Esophagus squamous epithelium (tissue), 5 donors: ENCODE data around the gene THEM5. TPM values are rescaled to one million over a fixed set of nuclear protein-coding genes. Genes with fewer than 3 reads are reported as not detected.

Experiments used
- DNase-seq: peaks from one replicate; lab custom pipeline; 2025; lab: John Stamatoyannopoulos, UW
- H3K27ac ChIP-seq, 4 donors: fragments of 200-600 bp; sonication (generic); one replicate each; pipeline ENCODE4 v1.5.1; 2016 to 2019; ENCODE audit warnings: mild to moderate bottlenecking in 1 of 4
- H3K27me3 ChIP-seq, 4 donors: fragments of 200-600 bp; sonication (generic); 1 replicate in 3 of 4; 2 replicates in 1 of 4; pipeline versions ENCODE4 v1.5.1 to v1.6.0; 2017 to 2021; ENCODE audit warnings: antibody characterized with exemption in 1 of 4
- H3K36me3 ChIP-seq, 3 donors: fragments of 200-600 bp; sonication (generic); one replicate each; pipeline ENCODE4 v1.5.1; 2016 to 2019
- H3K4me1 ChIP-seq, 3 donors: fragments of 200-600 bp; sonication (generic); one replicate each; pipeline ENCODE4 v1.5.1; 2017 to 2019
- H3K4me3 ChIP-seq, 4 donors: fragments of 200-600 bp; sonication (generic); 1 replicate in 3 of 4; 2 replicates in 1 of 4; pipeline ENCODE4 v1.5.1; 2016 to 2019; ENCODE audit warnings: mild to moderate bottlenecking in 2 of 4, moderate library complexity in 1 of 4
- H3K9me3 ChIP-seq, 3 donors: fragments of 200-600 bp; sonication (generic); one replicate each; pipeline ENCODE4 v1.5.1; 2016 to 2019
- CTCF ChIP-seq, 6 experiments: fragments of 450-650 bp in 4 of 6; fragments of 200-600 bp in 2 of 6; sonication (generic) in 2 of 6; IDR thresholded peaks; one replicate each; pipeline ENCODE4 v1.5.1; 2016 to 2019; ENCODE audit warnings: antibody characterized with exemption in 6 of 6, mild to moderate bottlenecking in 4 of 6, moderate library complexity in 4 of 6
- POLR2A ChIP-seq, 4 donors: fragments of 450-650 bp; IDR thresholded peaks; one replicate each; pipeline ENCODE4 v1.6.1; 2017; ENCODE audit warnings: antibody characterized with exemption in 4 of 4, mild to moderate bottlenecking in 4 of 4, moderate library complexity in 3 of 4
- WGBS, 2 donors: methylation state at CpG; one replicate each; pipeline ENCODE4 v1.1.5; 2018; 5-methylcytosine and 5-hydroxymethylcytosine counted together
- intact Hi-C: fragments of 100-400 bp; cut with DNase I; formaldehyde crosslinking; loops from one replicate; pipeline ENCODE4 v1.15.0; 2022
- total RNA-seq, 4 donors: library from RNA; depleted of rRNA; stranded (reverse); fragments of >200 nt; gene quantifications; one replicate each; pipeline ENCODE4 v1.1.0, GENCODE V29; 2016
- donor health status: DM: yes; HTN: yes; CAD: no.

THEM5 gene
- total RNA-seq, 4 donors from 2014 or later = 0.76 to 1.7 TPM; not detected in 2

- H3K36me3 ChIP-seq = peaks cover 0 to 5% (median 0%) of the 10 kb centered on the region in 3 donors
- peaks cover 0 to 32% (median 0%) of the 10 kb centered on the region in 4 donors for H3K27me3 ChIP-seq
- DNase-seq = no peak
- H3K27ac ChIP-seq = no peak overlapping the region
- peaks cover 0 to 9% (median 0%) of the 10 kb centered on the region in 3 donors for H3K4me1 ChIP-seq
- WGBS, 2 donors = 79 to 86% methylated on average over 3 to 4 of the region's 5 CpGs
- intact Hi-C loops = no loop called here
- H3K4me3 ChIP-seq = no peak overlapping the region
- no peaks in the 10 kb centered on the region for H3K9me3 ChIP-seq
- TF ChIP-seq CTCF (IDR thresholded peaks at IDR 0.05) (no peak), POLR2A (IDR thresholded peaks at IDR 0.05) (no peak)
Observed at GRCh38 chr1:151807131-151807530, 46.4 kb downstream of the THEM5 start.

- no peak for DNase-seq
- peaks cover 0 to 5% (median 0%) of the 10 kb centered on the region in 3 donors for H3K36me3 ChIP-seq
- intact Hi-C loops = no loop called here
- TF ChIP-seq POLR2A (IDR thresholded peaks at IDR 0.05) = no peak
- TF ChIP-seq CTCF (IDR thresholded peaks at IDR 0.05) = no peak
- peaks cover 0 to 42% (median 0%) of the 10 kb centered on the region in 4 donors for H3K27me3 ChIP-seq
- no peaks in the 10 kb centered on the region for H3K9me3 ChIP-seq
- H3K4me1 ChIP-seq = peaks cover 0 to 9% (median 0%) of the 10 kb centered on the region in 3 donors
- WGBS, 2 donors = 20% methylated on average over 1 of the region's 7 CpGs; no CpG with 5 or more reads in 1 of the 2 donors
- no peak overlapping the region for H3K27ac ChIP-seq
- no peak overlapping the region for H3K4me3 ChIP-seq
Observed at GRCh38 chr1:151806170-151806569, 47.3 kb downstream of the THEM5 start.

- H3K4me1 ChIP-seq = peaks cover 0 to 9% (median 0%) of the 10 kb centered on the region in 3 donors
- TF ChIP-seq POLR2A (IDR thresholded peaks at IDR 0.05) (no peak), CTCF (IDR thresholded peaks at IDR 0.05) (no peak)
- no peak for DNase-seq
- no peak within 1 kb of the TSS for H3K27ac ChIP-seq
- intact Hi-C loops = no loop called here
- 52 to 54% methylated on average over 9 to 12 of the region's 12 CpGs for WGBS, 2 donors
- H3K36me3 ChIP-seq = peaks cover 0 to 5% (median 0%) of the 10 kb centered on the region in 3 donors
- no peaks in the 10 kb centered on the region for H3K9me3 ChIP-seq
- peaks cover 0 to 51% (median 0%) of the 10 kb centered on the region in 4 donors for H3K27me3 ChIP-seq
- H3K4me3 ChIP-seq = no peak within 1 kb of the TSS
Observed at GRCh38 chr1:151805066-151805820, 48.3 kb downstream of the THEM5 start, which contains the start of gene LINGO4. LINGO4 (minus strand) TSS chr1:151805419; CDS start chr1:151802704, 2,715 bp downstream.

GRCh38 chr1:151803915-151804314, 49.6 kb downstream of the THEM5 start:
- no peaks in the 10 kb centered on the region for H3K9me3 ChIP-seq
- WGBS, 2 donors = 97 to 100% methylated on average over 3 of the region's 3 CpGs
- H3K4me1 ChIP-seq = no peaks in the 10 kb centered on the region
- DNase-seq = no peak
- peaks cover 0 to 5% (median 0%) of the 10 kb centered on the region in 3 donors for H3K36me3 ChIP-seq
- TF ChIP-seq POLR2A (IDR thresholded peaks at IDR 0.05) = no peak
- no peak for TF ChIP-seq CTCF (IDR thresholded peaks at IDR 0.05)
- intact Hi-C loops = no loop called here
- no peak overlapping the region for H3K27ac ChIP-seq
- no peak overlapping the region for H3K4me3 ChIP-seq
- peaks cover 0 to 64% (median 0%) of the 10 kb centered on the region in 4 donors for H3K27me3 ChIP-seq

- Histone ChIP-seq H3K4me1 (no peaks in the 10 kb centered on the region), H3K4me3 (no peak overlapping the region), H3K9me3 (no peaks in the 10 kb centered on the region), H3K27ac (no peak overlapping the region), H3K36me3 (peaks cover 0 to 5% (median 0%) of the 10 kb centered on the region in 3 donors), H3K27me3 (peaks cover 0 to 69% (median 0%) of the 10 kb centered on the region in 4 donors)
- DNase-seq = no peak
- TF ChIP-seq CTCF (IDR thresholded peaks at IDR 0.05) (no peak), POLR2A (IDR thresholded peaks at IDR 0.05) (no peak)
- intact Hi-C loops = no loop called here
Observed at GRCh38 chr1:151803164-151803563, 50.3 kb downstream of the THEM5 start.
